Lung microvascular endothelial cell (primary cell): ENCODE data around the gene GRIN2D. TPM values are rescaled to one million over a fixed set of nuclear protein-coding genes. Genes with fewer than 3 reads are reported as not detected.
A peak's percentile ranks its signal among the peaks of the same experiment; 100 is the strongest.

Experiments used
- DNase-seq, 2 donors: peaks; one replicate each; pipeline versions ENCODE4 v3.0.0 to v3.0.0-alpha.2; 2010; ENCODE audit warnings: low read depth in 2 of 2
- total RNA-seq: library from RNA; depleted of rRNA; stranded (reverse); fragments of >200 nt; gene quantifications from 2 replicates; pipeline ENCODE4 v1.2.1, GENCODE V29; 2014

Gene GRIN2D
- total RNA-seq: 0.20 and 0.22 TPM in 2 replicates

DNA sequence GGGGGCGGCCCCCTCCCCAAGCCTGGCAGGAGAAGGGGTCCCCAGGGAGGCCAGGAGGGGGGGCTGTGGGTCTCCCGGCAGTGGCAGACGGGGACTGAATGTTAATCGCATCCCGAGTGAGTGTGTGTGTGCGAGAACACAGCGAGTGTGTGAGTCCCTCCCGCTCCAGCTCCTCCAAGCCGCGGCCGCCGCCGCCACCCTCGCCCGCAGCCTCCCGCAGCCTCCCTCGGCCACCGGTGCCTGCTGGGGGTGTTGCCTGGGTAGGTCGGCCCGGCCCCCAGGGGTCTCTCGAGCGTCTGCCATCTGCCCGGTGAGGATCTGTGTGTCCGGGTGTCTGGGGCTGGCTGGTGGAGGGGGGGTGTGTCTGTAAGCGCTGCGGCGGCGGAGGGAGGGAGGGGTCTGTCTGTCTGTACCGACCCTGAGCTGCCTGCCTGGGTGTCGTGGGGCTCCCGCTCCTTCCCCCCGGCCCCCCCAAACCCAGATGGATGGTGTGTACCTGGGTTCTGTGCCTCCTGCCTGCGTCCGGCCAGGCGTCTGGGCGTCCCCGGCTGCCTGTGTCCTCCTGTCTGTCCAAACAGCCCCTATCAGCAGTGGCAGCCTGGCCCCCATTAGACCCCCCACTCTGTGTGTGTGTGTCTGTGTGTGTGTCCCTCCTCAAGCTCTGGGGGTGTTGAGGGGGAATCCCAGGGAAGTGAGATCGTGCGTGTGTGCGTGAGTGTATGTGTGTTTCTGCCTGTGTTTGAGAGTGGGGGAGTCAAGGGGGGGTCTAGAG, at the start of gene GRIN2D:
TSS of gene GRIN2D (plus strand) at position 110 of the 772 bp plus-strand sequence. CDS start 4,725 bp downstream, outside the sequence.
- peak; percentile 30 to 44 for DNase-seq

DNA sequence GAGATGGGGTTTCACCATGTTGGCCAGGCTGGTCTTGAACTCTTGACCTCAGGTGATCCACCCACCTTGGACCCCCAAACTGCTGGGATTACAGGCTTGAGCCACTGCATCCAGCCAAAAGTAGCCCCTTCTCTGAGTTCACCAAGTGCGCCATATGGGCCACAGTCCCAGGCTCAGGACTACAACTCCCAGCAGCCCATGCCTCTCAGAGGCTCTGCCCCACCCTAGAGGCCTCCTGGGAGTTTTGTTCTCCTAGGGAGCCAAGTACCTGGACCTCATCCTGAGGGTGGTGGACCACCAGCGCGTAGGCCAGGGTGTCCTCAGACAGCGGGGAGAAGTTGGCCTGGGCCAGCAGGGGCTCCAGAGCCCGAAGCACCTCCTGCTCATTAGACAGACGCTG, 48.6 kb upstream of the GRIN2D start:
- DNase-seq: no peak

DNA sequence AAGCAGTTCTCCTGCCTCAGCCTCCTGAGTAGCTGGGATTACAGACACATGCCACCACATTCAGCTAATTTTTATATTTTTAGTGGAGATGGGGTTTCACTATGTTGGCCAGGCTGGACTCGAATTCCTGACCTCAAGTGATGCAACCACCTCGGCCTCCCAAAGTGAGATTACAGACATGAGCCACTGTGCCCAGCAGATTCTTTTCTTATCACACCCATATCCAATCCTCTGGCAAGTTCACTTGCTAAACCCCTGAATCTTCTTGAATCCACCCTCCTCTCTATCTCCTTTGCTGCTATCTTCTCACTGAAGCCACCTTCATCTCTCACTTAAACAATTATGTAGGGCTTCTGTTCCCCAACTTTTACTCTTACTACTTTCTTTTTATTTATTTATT, 47.3 kb upstream of the GRIN2D start:
- no peak for DNase-seq

DNA sequence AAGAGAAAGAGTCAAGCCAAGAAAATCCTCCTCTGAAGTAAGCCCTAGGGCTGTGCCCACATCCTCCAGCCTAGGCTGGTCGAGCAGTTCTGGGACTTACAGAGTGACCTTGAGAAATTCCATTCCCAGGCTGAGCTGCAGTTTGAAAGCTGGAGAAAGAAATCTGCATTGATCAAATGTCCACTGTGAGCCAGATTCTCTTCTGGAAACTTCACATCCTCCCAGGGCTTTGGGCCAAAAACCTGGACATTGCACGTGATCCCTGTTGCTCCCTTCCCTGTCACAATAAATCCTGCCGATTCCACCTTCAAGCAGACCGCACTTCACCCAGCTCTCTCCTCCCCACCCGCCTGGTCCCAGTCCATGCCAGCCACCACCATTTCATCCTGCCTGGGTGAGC, 45.4 kb upstream of the GRIN2D start:
- peak; percentile 26 to 86 for DNase-seq

DNA sequence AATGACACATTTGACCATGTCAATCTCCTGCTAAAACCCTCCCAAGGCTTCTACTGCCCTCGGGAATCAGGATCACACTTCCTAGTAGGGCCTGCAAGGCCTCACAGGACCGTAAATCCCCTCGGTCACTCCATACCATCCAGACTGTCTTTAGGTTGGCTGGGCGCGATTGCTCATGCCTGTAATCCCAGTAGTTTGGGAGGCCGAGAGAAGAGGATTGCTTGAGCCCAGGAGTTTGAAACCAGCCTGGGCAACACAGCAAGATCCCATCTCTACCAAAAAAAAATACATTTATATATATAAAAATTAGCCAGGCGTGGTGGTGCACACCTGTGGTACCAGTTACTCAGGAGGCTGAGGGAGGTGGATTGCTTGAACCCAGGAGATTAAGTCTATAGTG, 44.7 kb upstream of the GRIN2D start:
- DNase-seq: no peak

DNA sequence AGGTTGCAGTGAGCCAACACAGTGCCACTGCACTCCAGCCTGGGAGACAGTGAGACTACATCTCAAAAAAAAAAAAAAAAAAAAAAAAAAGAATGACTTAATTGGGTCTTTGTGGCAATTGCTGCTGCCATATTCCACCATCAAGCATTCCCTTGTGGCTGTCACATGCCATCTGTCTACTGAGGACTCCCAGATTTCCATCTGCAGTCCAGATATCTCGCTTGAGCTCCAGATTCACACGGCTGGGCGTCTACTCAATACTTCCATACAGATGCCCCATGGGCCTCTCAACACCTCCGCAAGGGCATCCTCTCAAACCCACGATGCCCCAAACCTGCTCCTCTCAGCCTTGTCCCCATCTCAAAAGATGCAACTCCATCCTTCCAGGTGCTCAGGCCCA, 42.6 kb upstream of the GRIN2D start:
- no peak for DNase-seq

DNA sequence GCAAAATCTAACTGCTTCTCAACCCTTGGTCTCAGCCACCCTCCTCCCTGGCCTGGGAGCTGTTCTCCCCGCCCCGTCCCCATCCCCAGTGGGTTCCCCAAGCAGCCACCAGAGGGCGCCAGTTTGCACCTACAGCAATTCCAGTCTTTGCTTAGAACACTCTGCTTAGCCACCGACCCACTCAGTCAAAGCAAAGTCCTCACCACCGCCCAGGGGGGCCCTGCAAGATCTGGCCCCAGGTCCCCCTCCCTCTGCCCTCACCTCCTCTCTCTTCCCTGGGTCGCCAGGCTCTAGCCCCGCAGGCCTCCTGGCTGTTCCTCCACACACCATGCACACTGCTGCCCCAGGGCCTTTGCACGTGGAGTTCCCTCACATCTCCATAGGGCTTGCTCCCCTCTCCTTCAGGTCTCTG, 42.1 kb upstream of the GRIN2D start:
- peak; percentile 61 to 75 for DNase-seq

DNA sequence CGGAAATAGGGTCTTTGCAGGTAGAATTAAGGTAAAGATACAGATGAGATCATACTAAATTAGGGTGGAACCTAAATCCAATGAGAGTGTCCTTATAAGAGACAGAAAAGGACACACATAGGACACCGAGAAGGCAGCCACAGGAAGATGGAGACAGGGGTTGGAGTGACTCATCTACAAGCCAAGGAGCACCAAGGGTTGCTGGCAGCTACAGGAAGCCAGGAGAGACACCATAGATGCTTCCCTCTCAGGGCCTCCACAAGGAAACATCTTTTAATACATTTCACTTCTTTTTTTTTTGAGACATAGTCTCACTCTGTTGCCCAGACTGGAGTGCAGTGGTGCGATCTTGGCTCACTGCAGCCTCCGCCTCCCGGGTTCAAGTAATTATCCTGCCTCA, 39.8 kb upstream of the GRIN2D start:
- peak in 1 of 2 donors; percentile 19 for DNase-seq

DNA sequence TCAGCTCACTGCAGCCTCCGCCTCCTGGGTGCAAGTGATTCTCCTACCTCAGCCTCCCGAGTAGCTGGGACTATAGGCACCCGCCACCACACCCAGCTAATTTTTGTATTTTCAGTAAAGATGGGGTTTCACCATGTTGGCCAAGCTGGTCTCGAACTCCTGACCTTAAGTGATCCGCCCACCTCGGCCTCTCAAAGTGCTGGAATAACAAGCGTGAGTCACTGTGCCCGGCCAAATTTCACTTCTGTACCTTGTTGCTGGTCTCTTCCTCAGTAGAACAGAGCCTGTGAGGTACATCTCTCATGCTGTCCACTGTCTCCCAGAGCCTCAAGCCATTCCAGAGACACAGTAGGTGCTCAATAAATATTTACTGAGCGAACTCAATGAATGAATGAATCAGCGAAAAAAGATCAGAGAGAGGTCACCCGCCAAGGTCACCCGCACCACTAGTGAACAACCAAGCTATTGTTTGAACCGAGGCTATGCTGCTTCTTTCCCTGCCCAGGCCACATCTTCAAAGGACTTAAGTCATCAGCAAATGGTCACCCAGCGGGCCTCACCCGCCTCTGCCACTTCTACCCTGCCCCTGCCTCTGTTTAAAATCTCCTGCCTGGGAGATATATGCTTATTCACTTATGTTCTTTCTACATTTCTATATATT, 39.0 kb upstream of the GRIN2D start:
- DNase-seq: no peak

DNA sequence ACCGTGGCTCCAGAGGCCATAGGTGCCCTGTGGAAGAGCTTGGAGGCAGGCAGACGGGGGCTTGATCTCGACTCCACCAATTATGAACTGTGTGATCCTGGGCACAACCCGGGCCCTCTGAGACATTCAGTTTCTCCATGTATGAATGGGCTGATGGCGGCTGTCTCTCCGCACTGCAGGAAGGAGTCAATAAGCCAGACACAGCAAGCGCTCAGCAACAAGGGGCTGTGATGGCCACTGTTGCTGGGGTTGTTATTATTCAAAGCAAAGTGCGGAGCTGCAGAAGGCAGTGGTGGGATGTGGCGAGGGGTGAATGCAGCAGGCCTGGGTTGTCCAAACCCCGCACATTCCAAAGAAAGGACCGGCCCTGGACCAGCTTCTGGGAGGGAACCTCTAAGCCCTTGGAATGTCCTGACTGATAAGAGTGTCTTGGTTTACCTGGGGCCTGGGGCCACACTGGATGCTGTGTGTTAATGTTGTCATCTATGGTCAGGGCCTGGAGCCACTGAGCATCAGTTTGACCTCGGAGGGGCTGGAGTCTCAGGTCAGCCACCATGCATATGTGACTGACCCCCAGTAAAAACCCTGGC, 38.0 kb upstream of the GRIN2D start:
- no peak for DNase-seq

DNA sequence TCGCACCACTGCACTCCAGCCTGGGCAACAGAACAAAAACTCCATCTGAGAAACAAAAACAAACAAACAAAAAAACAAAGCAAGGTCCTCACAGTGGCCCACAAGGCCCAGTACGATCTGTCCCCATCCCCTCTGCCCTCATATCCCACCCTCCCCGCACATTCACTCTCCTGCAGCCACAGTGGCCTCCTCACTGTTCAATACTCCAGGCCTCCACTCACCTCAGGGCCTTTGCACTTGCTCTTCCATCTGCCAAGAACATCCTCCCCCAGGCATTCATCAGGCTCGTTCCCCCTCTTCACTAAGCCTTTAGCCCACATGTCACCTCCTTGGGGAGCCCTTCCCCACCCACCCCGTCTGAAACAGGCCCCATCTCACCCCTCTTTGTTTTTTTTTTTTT, 34.3 kb upstream of the GRIN2D start:
- no peak for DNase-seq

DNA sequence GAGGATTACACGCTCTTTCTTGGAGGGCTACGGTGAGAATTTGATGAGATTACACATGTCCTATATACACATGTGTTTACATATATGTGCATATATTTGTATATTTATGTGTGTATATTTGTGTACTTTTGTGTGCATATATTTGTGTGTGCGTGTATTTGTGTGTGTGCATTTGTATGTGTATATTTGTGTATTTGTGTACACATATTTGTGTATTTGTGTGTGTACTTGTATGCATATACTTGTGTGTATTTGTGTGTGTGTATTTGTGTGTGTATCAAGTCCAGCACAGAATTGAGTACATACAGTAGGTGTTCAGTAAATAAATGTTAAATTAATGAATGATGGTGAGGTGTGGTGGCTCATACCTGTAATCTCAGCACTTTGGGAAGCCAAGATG, 31.6 kb upstream of the GRIN2D start:
- no peak for DNase-seq

DNA sequence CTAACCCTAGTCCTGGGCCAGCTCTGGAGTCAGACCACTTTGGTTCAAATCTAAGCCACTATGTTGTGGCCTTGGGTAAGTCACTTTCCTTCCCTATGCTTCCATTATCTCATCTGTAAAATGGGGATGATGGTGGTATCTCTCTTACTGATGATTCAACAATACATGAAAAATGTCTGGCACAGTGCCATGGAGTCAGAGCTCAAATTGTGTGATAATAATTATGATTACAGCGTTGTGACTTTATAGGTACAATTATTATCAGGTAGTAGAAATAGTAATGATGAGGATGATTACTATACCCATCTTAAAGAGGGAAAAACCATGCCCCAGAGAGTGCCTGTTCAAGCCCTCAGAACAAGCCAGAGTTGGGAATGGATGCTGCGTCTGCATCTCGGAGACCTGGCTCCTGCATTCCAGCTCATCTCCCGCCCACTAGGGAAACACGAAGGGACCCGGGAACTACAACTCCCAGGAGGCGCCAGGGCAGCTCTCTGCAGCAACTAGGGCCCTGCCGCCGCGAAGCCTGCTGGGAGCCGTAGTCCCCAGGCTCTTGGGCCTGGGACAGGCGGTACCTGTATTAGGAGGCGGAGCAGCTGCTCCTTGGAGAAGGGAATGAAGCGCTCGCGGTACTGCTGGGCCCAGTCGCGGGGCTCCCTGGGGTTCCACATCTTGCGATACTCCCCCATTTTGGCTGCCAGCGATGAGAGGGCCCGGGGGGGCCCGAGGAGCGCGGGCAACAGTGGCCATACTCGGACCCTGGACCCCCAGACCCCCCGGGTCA, 30.6 kb upstream of the GRIN2D start:
- peak; percentile 94 for DNase-seq

DNA sequence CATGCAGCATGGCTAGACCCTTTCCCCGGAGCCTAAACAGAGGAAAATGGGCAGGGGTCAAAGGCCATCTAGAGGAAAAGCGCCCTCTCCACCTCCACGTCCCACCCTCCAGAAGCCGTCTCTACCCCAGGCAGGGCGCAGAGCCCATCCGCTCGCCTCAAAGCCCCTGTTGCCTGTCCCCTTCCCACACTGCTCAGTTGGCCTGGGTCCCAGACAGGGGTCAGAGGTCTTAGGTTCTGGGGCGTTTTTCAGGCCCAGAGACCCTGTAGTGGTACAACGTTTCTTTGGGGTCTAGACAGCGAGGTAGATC, 30.0 kb upstream of the GRIN2D start:
- no peak for DNase-seq

DNA sequence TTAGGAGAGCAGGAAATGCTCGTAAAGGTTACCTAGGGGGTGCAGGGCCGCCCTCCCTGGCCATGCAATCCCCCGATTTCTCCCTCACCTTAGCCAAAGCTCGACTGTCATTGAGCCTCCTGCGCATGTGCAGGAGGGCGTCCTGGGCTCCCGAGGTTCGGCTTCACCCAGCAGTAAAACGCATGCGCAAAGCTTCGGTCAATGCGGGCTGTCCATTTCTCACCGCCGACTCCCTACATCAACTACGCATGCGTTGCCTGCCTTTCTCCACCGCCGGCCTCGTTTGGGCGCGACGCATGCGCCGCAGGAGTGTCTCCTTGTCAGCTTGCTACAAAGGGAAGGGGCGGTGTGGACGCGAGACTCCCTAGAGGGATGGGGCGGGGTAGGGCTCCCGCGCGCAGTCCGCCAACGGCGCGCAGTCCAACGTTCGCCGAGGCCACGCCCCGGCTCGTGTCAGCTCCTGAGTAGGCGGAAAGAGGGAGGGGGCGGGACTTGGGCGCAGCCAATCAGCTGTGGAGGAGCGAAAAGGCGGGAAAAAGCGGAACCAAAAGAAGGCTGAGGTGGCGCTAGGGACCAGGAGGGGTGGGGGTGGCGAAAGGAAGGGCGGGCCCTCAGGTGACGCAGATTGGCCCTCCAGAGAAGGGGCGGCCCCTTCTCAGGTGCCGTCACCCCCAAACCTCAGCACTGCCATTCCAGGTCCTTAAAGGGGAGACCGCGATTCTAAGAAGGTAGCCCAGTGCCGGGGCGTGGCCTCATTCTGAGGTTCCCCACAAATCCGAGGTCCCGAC, 29.5 kb upstream of the GRIN2D start, which contains the start of the genes SYNGR4 and TMEM143:
TSS of gene SYNGR4 (plus strand) at position 558 of the 788 bp plus-strand sequence. CDS start 1,476 bp downstream, outside the sequence.
TSS of gene TMEM143 (minus strand) at position 131 of the 788 bp plus-strand sequence. CDS start at position 111, 20 bp downstream.
- peak; percentile 100 for DNase-seq

DNA sequence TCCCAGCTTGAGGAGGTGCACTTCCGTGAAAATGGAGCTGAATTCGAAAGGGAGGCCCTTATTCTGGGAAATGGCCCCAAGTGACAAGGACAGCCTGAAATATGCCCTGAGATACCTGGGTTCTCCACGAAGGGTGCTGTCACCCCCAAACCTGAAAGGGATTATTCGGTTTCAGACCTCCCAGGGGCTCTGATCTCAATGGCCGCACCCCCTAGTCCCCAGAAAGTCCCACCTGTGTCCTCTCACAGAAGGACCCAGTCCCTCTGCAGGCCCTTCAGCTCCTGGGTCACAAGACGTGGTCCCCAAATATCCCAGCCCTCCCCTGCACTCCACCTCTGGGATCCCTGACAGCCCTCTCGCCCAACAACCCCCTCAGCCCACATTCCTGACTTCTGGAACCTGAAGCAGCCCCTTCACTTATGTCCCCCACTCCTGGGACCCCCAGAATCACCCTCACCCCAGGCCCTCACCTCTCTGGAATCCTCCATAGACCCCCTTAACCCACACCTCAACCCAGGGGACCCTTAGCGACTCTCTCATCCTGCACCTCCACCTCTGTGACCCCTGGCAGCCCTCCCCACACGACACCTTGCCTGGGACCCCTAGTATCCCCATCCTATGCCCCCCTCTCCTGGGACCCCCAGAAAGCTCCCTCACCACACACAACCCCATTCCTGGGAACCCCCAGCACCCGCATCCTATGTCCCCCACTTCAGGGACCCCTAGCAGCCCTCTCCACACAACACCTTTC, 28.7 kb upstream of the GRIN2D start:
- no peak for DNase-seq

DNA sequence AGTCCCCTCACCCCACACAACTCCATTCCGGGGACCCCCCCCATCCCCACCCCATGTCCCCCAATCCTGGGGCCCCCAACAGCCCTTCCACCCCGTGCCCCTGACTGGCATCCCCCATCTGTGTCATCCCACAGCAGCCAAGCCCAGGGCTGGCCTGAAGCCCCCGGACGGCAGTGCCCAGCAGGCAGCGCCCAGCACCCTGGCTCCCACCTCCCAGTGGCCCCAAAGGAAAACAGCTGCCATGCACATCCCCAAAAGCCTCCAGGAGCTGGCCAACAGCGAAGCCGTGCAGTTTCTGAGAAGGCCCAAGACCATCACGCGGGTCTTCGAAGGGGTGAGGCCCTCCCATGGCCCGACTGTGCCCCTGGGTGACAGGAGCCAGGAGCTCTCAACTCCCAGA, 27.9 kb upstream of the GRIN2D start:
- DNase-seq: no peak

DNA sequence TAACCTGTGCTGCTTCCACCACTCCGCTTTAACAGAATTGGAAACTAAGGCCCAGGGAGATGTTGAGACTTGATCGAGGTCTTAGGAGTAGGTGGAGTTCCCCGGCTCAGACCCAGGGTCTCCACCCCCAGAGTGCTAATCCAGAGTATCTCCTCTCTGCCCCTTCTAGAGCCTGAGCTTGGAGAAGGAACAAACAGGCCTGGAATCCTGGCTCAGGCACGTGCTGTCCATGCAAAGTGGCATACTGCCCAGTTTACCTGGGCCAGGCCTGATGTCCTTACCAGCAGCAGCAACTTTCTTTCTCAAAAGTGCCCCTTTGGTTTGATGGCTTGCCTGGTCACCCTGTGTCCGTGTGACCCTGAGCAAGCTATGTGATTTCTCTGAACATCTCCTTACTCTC, 25.6 kb upstream of the GRIN2D start:
- DNase-seq: no peak

DNA sequence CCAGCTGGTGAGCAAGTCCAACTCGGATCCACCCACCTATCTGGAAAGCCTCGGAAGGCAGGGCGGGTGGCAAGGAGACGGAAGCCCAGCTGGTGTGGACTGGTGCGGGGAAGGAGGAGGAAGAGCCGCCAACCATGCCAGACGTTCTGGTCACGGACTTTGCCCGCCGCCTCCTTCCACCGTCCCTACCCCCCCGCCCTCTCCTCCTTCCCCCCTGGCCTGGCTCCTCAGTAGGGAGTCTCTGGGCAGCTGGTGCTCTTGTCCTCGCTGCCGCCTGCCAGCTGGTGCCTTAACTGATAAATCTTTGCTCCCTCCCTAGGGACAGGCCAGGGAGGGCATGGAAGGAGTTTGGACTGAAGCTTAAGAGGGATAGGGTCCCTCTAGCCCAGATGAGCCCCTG, 24.5 kb upstream of the GRIN2D start:
- no peak for DNase-seq

DNA sequence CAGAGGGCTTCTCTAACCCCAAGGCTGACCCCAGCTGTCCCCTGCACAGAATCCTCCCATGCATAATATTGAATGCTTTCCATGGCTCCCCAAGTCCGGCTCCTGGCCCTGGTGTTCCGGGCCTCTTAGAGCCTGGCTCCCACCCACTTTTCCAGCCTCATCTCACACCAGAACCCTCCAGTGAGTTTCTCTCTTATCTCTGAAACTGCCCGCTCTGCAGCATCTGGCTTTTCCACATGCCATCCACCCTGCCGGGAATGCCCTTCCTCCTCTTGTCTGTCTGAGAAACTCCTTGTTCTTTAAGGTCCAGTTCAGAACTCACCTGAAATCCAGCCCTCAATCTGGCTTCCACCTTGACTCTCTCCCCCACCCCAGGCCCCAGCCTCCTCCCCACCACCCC, 22.5 kb upstream of the GRIN2D start:
- no peak for DNase-seq
